ENCODE data around the gene MUS81. TPM values are rescaled to one million over a fixed set of nuclear protein-coding genes. Genes with fewer than 3 reads are reported as not detected.

The MUS81 gene
- total RNA-seq, 2 donors from 2014 or later, result 23.4 to 26.3 TPM

DNA sequence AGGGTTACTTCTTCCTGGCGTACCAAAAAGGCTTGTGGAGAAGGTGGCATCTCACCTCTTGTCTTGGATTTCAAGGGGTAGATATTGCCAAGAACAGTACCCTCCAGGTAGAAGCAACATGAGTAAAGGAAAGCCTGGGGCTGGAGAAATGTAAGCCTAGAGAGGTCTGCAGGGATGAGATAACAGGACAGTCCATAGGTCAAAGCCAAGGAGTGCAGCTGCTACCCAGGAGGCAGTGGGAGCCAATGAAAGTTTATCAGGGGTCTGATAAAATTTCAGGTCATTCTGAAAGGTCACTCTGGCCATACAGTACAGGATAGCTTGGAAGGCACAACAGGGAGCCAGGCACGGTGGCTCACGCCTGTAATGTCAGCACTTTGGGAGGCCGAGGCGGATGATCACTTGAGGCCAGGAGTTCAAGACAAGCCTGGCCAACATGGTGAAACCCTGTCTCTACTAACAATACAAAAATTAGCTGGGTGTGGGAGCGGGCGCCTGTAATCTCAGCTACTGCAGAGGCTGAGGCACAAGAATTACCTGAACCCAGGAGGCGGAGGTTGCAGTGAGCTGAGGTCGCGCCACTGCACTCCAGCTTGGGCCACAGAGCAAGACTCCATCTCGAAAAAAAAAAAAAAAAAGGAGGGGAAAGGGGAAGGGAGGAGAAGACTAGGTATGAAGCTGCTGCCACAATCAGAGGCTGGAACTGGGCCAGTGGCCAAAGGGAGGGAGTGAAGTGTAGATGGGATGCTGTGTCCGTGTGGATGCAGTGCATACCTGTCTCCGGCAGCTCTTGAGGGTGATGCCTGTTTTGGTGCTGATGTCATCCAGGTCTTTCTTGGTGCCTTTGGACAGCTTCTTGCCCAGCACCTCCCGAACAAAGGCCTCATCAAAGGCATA lies 26.8 kb downstream of the MUS81 start:
- Histone ChIP-seq H3K27me3 (no peaks in the 10 kb centered on the region), H3K27ac (peak overlapping the region in 1 of 2 donors; percentile 100), H3K9me3 (no peaks in the 10 kb centered on the region), H3K4me1 (peaks cover 0 to 54% of the 10 kb centered on the region in 2 donors), H3K4me3 (peak overlapping the region; percentile 64 to 73), H3K36me3 (peaks cover 30% of the 10 kb centered on the region)
- no peak for TF ChIP-seq CTCF (IDR thresholded peaks at IDR 0.05)
- DNase-seq (ENCODE audit: low spot score), result no peak

- H3K9me3 ChIP-seq, result no peaks in the 10 kb centered on the region
- peak overlapping the region; percentile 96 to 100 for H3K27ac ChIP-seq
- no peaks in the 10 kb centered on the region for H3K27me3 ChIP-seq
- peak overlapping the region; percentile 64 to 73 for H3K4me3 ChIP-seq
- no peak for DNase-seq (ENCODE audit: low spot score)
- TF ChIP-seq CTCF (IDR thresholded peaks at IDR 0.05), result no peak
- H3K4me1 ChIP-seq, result peaks cover 0 to 61% of the 10 kb centered on the region in 2 donors
- H3K36me3 ChIP-seq, result peaks cover 29% of the 10 kb centered on the region
Measured at GRCh38 chr11:65887723-65888162, 27.5 kb downstream of the MUS81 start.

DNA sequence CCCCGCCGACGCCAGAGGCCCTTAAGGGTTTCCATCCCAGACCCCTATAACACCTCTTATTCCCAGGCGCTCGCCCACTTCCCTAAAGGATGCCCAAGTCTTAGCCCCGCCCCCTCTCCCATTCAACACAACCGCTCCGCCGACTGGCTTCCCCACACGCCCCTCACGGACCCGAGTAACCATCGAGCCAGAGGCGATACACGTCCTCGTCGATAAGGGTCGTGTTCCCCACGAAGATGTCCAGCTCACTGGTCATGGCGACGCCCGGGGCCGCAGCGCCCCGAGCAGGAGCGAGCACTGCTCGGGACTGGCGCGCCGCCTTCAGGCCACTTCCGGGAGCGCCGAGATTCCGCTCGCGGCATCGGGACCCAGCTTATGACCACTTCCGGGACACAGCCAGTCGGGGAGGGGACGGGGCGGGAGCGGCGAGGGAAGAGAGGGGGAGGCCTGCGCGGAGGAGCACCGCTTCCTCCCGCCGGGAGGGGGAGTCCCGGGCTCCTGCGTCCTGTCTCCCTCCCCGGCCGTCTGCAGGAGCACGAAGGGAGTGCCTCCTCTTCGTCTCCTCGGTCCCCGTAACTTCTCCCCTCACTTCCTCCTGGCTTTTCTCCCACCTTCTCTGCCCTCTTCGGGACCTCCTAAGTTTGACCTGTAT lies 28.1 kb downstream of the MUS81 start, which contains the start of gene FIBP:
Gene FIBP, minus strand, starts transcription at position 309 of the 652 bp plus-strand sequence. Its CDS starts 53 bp downstream, at position 256.
- Histone ChIP-seq H3K27ac (peak within 1 kb of the TSS; percentile 96 to 100), H3K36me3 (peaks cover 24% of the 10 kb centered on the region), H3K9me3 (no peaks in the 10 kb centered on the region), H3K4me1 (peaks cover 0 to 66% of the 10 kb centered on the region in 2 donors), H3K4me3 (peak within 1 kb of the TSS; percentile 64 to 73), H3K27me3 (no peaks in the 10 kb centered on the region)
- peak; percentile 98 for DNase-seq (ENCODE audit: low spot score)
- TF ChIP-seq CTCF (IDR thresholded peaks at IDR 0.05), result peak; percentile 82 to 87

DNA sequence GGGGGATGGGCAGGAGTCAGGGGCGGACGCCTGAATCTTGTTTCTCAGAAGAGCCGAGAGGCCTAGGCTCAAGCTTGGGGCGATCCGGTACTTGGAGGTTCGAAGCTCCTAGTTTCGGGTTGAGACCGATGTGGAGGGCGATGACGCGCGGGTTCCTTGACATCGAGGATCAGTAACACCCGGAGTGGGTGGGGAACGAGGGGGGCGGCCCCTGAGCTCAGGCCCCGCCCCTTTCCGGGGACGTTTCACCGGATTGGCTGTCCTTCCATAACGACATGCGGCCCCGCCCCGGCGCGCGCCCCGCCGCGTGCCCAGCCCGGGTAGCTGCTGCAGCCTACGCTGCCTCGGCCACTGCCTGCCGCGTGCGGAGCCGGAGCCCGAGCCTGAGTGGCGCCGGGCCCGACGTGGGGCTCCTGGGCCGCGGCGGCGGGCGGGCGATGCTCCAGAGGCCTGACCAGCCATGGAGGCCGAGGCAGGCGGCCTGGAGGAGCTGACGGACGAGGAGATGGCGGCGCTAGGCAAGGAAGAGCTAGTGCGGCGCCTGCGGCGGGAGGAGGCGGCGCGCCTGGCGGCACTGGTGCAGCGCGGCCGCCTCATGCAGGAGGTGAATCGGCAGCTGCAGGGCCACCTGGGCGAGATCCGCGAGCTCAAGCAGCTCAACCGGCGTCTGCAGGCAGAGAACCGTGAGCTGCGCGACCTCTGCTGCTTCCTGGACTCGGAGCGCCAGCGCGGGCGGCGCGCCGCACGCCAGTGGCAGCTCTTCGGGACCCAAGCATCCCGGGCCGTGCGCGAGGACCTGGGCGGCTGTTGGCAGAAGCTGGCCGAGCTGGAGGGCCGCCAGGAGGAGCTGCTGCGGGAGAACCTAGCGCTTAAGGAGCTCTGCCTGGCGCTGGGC lies 30.3 kb downstream of the MUS81 start, which contains the start of gene CCDC85B:
Gene CCDC85B, plus strand, starts transcription at position 350 of the 895 bp plus-strand sequence. Its CDS starts 111 bp downstream, at position 461.
- Histone ChIP-seq H3K9me3 (no peaks in the 10 kb centered on the region), H3K36me3 (peaks cover 4% of the 10 kb centered on the region), H3K4me1 (peaks cover 0 to 70% of the 10 kb centered on the region in 2 donors), H3K27ac (peak within 1 kb of the TSS; percentile 96 to 100), H3K27me3 (no peaks in the 10 kb centered on the region), H3K4me3 (peak within 1 kb of the TSS; percentile 73 to 90)
- TF ChIP-seq CTCF (IDR thresholded peaks at IDR 0.05), result peak in 1 of 2 donors; percentile 29
- DNase-seq (ENCODE audit: low spot score), result peak; percentile 100
